ENCODE data around the gene ADAP1.
"Not testable (repeated sequence)": the region's sequence is repeated elsewhere in the genome, so short reads cannot be mapped to it uniquely, and the experiment has no call there.

ADAP1 gene

GRCh38 chr7:938546-939185, 15.8 kb downstream of the ADAP1 start:
- DNase-seq (ENCODE audit: low read depth in 2 of 2), result no peak

- no peak for DNase-seq (ENCODE audit: low read depth in 2 of 2)
Measured at GRCh38 chr7:937856-938484, 16.5 kb downstream of the ADAP1 start.

DNA sequence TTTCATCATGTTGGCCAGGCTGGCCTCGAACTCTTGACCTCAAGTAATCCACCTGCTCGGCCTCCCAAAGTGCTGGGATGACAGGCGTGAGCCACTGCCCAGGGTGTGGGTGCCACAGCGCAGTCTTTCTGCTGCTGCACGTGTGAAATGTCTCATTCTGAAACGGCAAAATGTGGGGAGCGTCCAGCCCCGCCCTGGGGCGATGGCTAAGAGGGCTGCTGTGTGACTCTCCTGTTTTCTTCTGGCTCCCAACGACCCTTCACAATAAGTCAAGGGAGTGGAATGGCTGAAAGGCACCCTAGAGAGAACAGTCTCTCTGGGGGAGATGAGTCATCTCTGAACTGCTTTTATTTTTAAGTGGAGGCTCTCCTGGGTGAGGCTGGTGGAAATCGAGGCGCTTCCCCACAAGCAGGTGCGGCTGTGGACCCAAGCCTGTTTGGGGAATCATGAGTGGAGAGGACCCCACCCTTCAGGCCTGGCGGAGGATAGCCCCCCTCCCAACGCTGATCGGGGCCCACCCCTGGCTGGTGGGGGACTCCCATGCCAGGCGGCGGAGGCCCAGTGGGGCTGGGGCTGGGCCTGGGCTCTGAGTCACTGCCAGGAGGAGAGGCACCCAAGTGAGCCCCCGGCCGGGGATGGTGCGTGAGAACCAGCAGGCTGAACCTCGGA, 18.0 kb downstream of the ADAP1 start:
- no peak for DNase-seq (ENCODE audit: low read depth in 2 of 2)

DNA sequence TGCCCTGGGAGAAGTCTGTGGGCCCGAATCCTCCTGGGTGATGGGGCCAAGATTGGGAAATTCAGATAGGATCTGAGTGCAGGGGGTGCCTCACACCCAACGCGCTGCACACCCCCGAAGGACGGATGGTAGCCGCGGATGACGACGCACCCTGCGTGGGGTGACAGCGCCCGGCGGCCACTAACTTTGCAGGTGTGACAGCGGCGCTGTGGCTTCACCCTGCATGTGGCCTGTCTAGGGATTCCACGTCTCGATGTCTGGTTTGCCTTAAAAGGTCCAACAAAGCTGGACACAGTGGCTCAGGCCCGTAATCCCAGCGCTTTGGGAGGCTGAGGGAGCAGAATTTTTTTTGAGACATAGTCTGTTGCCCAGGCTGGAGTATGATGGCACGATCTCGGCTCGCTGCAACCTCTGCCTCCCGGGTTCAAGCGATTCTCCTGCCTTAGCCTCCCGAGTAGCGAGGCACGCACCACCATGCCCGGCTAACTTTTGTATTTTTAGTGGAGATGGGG, 18.6 kb downstream of the ADAP1 start:
- no peak for DNase-seq (ENCODE audit: low read depth in 2 of 2)

DNA sequence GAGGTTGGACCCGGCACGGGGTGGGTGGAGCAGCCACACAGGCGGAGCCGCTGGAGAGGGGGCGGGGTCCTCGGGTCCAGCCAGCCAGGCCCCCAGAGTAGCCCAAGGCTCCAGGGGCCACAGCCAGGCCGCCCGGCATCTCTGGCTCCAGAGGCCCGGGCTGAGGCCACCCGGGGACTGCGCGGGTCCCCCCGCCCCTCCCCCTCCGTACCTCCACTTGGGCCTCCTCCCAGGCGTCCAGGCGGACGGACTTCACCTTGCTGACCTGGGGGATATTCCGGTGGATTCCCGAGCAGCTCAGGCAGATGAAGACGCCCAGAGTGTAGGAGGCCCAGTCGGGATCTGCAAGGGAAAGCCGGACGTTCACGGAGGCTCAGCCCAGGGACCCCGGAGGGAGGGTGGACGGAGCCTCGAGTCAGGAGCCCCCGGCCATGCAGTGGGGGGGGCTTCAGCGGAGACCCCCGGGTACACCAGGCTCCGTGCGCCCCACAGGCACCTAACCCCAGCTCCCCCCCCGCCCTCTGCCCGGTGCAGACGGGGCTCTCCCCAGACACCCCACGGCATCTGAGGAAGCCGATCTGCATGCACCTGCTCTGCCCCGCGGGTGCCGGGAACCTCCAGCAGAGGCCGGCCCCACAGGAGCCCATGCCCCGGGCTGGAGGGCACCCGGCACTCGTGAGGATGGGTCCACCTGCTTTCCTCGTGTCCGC, 19.2 kb downstream of the ADAP1 start:
- no peak for DNase-seq (ENCODE audit: low read depth in 2 of 2)

DNA sequence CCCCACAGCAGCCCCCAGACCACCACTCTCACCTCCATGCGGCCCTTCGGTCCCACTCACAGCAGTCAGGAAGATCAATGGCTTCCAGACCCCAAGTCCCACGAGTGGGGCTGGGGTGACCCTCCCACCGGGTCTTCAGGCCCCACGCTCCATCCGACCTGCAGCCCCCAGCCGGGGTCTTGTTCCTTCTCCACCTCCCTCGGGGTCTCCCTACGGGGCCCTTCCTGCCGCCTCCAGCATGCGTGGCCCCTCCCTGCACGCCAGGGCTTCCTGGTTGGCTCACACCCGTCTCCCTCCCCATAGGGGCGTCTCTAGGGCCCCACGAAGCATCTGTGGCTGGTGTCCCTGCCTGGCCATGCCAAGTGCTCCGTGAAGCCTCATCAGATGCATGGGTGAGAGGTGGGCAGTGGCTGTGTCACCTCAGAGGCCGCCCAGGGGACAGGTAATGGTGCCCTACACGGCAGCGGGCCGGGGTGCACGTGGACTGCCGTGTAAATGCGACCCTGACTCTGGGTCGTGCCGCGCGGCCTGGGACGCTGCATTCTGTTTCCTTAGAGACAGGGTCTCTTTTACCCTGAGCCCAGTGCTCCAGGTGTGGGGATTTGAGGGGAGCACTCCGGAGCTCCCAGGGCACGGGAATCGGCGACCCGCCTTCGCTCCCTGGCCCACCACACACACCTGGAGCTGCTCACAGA, 19.9 kb downstream of the ADAP1 start:
- DNase-seq (ENCODE audit: low read depth in 2 of 2), result no peak

- no peak for DNase-seq (ENCODE audit: low read depth in 2 of 2)
Measured at GRCh38 chr7:932651-932975, 21.9 kb downstream of the ADAP1 start.

- DNase-seq (ENCODE audit: low read depth in 2 of 2), result no peak
Measured at GRCh38 chr7:931871-932650, 22.4 kb downstream of the ADAP1 start.

- no peak for DNase-seq (ENCODE audit: low read depth in 2 of 2)
Measured at GRCh38 chr7:930975-931758, 23.3 kb downstream of the ADAP1 start.

DNA sequence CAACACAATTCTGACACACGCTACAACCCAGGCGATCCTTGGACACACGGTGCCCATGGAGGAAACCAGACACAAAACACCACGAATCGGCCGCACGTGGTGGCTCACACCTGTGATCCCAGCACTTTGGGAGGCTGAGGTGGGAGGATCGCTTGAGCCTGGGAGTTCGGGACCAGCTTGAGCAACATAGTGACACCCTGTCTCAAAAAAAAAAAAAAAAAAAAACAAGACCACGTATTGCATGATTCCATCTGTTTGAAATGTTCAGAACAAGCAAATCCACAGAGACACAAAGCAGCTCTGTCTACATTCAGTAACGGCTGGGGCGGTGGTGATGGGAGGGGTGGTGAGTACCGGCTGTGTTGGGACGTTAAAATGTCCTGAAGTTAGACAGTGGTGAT, 25.2 kb downstream of the ADAP1 start:
- DNase-seq (ENCODE audit: low read depth in 2 of 2), result no peak

DNA sequence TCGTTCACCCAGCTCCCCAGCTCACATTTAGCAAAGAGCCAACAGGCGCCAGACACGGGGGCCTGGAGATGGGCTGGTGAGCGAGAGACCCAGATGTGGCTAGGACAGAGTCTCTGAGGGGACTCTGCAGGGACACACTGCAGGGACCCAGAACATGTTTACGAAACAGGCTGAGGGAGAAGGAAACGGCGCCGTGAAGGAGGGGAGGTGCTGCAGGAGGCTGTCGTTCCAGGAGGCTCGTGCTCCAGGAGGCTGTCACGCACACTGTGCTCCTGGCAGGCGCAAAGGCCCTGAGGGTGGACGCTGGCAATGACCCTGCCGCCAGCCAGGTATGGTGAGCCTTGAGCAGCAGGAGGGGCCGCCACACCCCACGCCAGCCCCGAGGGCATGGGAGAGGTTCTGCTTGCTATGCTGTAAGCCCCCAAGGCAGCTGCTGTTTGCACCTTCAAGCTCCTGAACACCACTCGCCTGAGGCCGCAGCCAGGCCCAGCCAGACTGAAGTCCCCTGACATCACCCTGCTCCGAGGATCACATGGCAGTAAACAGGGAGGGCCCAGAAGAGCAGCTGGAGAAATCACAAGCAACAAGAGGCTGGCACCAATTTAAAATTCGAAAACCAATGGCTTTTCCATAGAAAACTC, 27.3 kb downstream of the ADAP1 start:
- no peak for DNase-seq (ENCODE audit: low read depth in 2 of 2)

DNA sequence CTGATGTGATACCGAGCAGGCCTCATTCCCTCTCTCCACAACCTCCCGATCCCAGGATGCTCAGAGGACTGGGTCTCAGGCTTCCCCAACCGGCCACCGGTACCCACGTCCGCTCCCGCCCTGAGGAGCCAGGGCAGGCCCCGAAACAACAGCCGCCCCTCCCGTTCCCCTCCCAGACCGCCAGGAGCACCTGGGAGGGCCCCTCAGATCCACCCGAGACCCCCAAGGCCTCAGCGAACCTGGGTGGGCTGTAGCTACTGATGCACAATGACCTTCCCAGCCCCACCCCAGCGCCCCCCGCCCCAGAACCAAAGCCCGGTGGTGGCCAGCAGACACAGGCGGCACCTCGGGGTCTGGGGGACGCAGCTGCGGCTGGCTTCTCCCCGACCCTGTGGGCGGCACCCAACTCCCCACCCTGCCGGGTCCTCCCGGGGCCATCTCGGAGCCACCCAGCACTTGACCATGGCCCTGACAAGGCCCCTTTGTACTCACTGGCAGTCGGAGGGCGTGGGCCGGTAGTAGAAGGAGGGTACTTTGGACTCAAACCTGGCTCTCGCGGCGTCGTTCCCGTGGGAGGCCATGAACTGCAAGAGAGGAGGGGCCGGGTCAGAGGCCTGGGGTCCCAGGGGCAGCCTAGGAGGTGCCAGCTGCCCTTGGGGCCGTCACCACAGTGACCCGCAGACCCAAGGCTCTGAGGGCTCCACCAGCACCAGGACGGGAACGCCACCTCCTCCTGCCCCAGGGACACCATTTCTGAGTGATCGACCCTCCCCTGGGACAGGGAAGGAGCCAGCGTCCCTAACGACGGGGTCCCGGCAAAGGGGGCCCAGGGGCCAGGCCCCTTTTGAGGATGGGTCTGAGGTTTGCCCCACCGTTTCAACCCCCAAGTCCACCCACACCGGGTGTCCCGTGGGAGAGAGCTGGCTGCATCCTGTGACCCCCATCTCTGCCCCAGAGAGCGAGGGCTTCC, 28.1 kb downstream of the ADAP1 start:
- no peak for DNase-seq (ENCODE audit: low read depth in 2 of 2)

DNA sequence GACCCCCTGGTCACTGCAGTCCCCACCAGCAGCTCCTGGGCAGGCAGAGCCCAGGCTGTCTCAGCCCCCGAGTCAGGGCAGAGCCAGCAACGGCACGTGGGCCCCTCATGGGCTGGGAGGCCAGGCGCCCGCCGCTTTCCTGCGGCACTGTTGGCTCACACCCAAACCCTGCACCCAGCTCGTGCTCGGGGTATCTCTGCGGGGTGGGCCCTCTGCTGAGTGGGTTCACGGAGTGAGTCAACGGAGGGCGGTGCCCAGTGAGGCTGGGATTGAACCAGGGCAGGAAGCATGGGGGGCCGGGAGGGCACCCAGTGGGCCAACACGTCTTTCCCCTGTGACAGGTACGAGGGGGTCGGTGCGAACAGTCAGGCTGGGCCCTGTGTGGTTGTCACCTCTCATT, 28.9 kb downstream of the ADAP1 start:
- no peak for DNase-seq (ENCODE audit: low read depth in 2 of 2)

GRCh38 chr7:924541-925231, 29.8 kb downstream of the ADAP1 start:
- peak in 1 of 2 donors; percentile 45 for DNase-seq (ENCODE audit: low read depth in 2 of 2)

GRCh38 chr7:924042-924441, 30.4 kb downstream of the ADAP1 start:
- DNase-seq (ENCODE audit: low read depth in 2 of 2), result not testable (repeated sequence)

GRCh38 chr7:923108-924041, 31.1 kb downstream of the ADAP1 start:
- DNase-seq (ENCODE audit: low read depth in 2 of 2), result peak; percentile 81 to 86

All from stimulated activated CD4-positive, alpha-beta T cell treated with anti-CD3 and anti-CD28 coated beads, Interleukin-1b, Interleukin-23, amount 100 ng/mL, for 4 hours (primary cell).